ENCODE results near the gene HHAT. TPM values are rescaled to one million over a fixed set of nuclear protein-coding genes. Genes with fewer than 3 reads are reported as not detected.

HHAT gene
- total RNA-seq, 2 experiments from 2014 or later = 5.2 to 9.5 TPM

GRCh38 chr1:210288116-210288515 lies 40.6 kb upstream of the HHAT start:
- DNase-seq (ENCODE audit: low spot score) = no peak
- TF ChIP-seq EZH2phosphoT487 (IDR thresholded peaks at IDR 0.05; ENCODE audit: borderline replicate concordance, low read depth, low read length) (no peak), CTCF (conservative IDR thresholded peaks at IDR 0.05; ENCODE audit: low read length) (no peak)
- POLR2A ChIA-PET = no interaction called here
- H2AFZ ChIP-seq (ENCODE audit: low read length) = no peak overlapping the region
- no peaks in the 10 kb centered on the region for H4K20me1 ChIP-seq (ENCODE audit: insufficient read depth, low read length)
- no peak overlapping the region for H3K4me2 ChIP-seq (ENCODE audit: low read length)
- no peaks in the 10 kb centered on the region for H3K9me2 ChIP-seq (ENCODE audit: insufficient read depth, low read length)
- no peaks in the 10 kb centered on the region for H3K36me3 ChIP-seq (ENCODE audit: insufficient read depth, low read length)
- H3K9me3 ChIP-seq (ENCODE audit: low read length) = no peaks in the 10 kb centered on the region
- no TSS peak for BruUV-seq (replicated peaks)
- H3K4me1 ChIP-seq (ENCODE audit: insufficient read depth, low read length, poor library complexity, severe bottlenecking) = no peaks in the 10 kb centered on the region
- intact Hi-C loops (cut with micrococcal nuclease; ENCODE audit: unreplicated experiment) = no loop called here
- no peak overlapping the region for H3K27ac ChIP-seq (ENCODE audit: low read depth, low read length, poor library complexity, severe bottlenecking)
- H3K79me2 ChIP-seq (ENCODE audit: insufficient read depth, low read depth, low read length) = no peaks in the 10 kb centered on the region
- no peak overlapping the region for H3K4me3 ChIP-seq (ENCODE audit: low read depth, low read length, poor library complexity, severe bottlenecking)
- CTCF ChIA-PET (ENCODE audit: unreplicated experiment) = no interaction called here

GRCh38 chr1:210289248-210289647 lies 39.5 kb upstream of the HHAT start:
- no peak overlapping the region for H2AFZ ChIP-seq (ENCODE audit: low read length)
- no peaks in the 10 kb centered on the region for H3K36me3 ChIP-seq (ENCODE audit: insufficient read depth, low read length)
- intact Hi-C loops (cut with micrococcal nuclease; ENCODE audit: unreplicated experiment) = no loop called here
- H4K20me1 ChIP-seq (ENCODE audit: insufficient read depth, low read length) = no peaks in the 10 kb centered on the region
- H3K9me2 ChIP-seq (ENCODE audit: insufficient read depth, low read length) = no peaks in the 10 kb centered on the region
- CTCF ChIA-PET (ENCODE audit: unreplicated experiment) = no interaction called here
- TF ChIP-seq EZH2phosphoT487 (IDR thresholded peaks at IDR 0.05; ENCODE audit: borderline replicate concordance, low read depth, low read length) = no peak
- no peak for TF ChIP-seq CTCF (conservative IDR thresholded peaks at IDR 0.05; ENCODE audit: low read length)
- H3K4me3 ChIP-seq (ENCODE audit: low read depth, low read length, poor library complexity, severe bottlenecking) = no peak overlapping the region
- no peaks in the 10 kb centered on the region for H3K9me3 ChIP-seq (ENCODE audit: low read length)
- no peak overlapping the region for H3K4me2 ChIP-seq (ENCODE audit: low read length)
- BruUV-seq (replicated peaks) = no TSS peak
- H3K79me2 ChIP-seq (ENCODE audit: insufficient read depth, low read depth, low read length) = no peaks in the 10 kb centered on the region
- POLR2A ChIA-PET = no interaction called here
- no peaks in the 10 kb centered on the region for H3K4me1 ChIP-seq (ENCODE audit: insufficient read depth, low read length, poor library complexity, severe bottlenecking)
- DNase-seq (ENCODE audit: low spot score) = no peak
- no peak overlapping the region for H3K27ac ChIP-seq (ENCODE audit: low read depth, low read length, poor library complexity, severe bottlenecking)

- Histone ChIP-seq H3K9me3 (ENCODE audit: low read length) (no peaks in the 10 kb centered on the region), H3K4me3 (ENCODE audit: low read depth, low read length, poor library complexity, severe bottlenecking) (no peak overlapping the region), H3K79me2 (ENCODE audit: insufficient read depth, low read depth, low read length) (no peaks in the 10 kb centered on the region), H4K20me1 (ENCODE audit: insufficient read depth, low read length) (no peaks in the 10 kb centered on the region), H3K9me2 (ENCODE audit: insufficient read depth, low read length) (no peaks in the 10 kb centered on the region), H3K27ac (ENCODE audit: low read depth, low read length, poor library complexity, severe bottlenecking) (no peak overlapping the region), H3K4me2 (ENCODE audit: low read length) (no peak overlapping the region), H3K4me1 (ENCODE audit: insufficient read depth, low read length, poor library complexity, severe bottlenecking) (no peaks in the 10 kb centered on the region), H2AFZ (ENCODE audit: low read length) (no peak overlapping the region), H3K36me3 (ENCODE audit: insufficient read depth, low read length) (no peaks in the 10 kb centered on the region)
- CTCF ChIA-PET (ENCODE audit: unreplicated experiment) = no interaction called here
- BruUV-seq (replicated peaks) = no TSS peak
- intact Hi-C loops (cut with micrococcal nuclease; ENCODE audit: unreplicated experiment) = no loop called here
- POLR2A ChIA-PET = interaction anchor here (1.2 kb wide), 1 partner anchor 11 kb away, joined by 3 read pairs; no protein-coding TSS in a partner anchor
- no peak for DNase-seq (ENCODE audit: low spot score)
- TF ChIP-seq EZH2phosphoT487 (IDR thresholded peaks at IDR 0.05; ENCODE audit: borderline replicate concordance, low read depth, low read length) = no peak
- TF ChIP-seq CTCF (conservative IDR thresholded peaks at IDR 0.05; ENCODE audit: low read length) = no peak
Observed at GRCh38 chr1:210291081-210291764, 37.5 kb upstream of the HHAT start.
